Prostate gland (tissue), 2 donors: ENCODE results near the gene PLXNC1. TPM values are rescaled to one million over a fixed set of nuclear protein-coding genes. Genes with fewer than 3 reads are reported as not detected.

ENCODE experiments used
- DNase-seq: peaks from one replicate; pipeline ENCODE4 v3.0.0-alpha.2; 2019; ENCODE audit warnings: low spot score
- H3K27ac ChIP-seq, 2 donors: fragments of 200-600 bp; sonication (generic); 2 replicates each; pipeline ENCODE4 v1.5.1; 2017 to 2019
- H3K27me3 ChIP-seq: fragments of 200-600 bp; sonication (generic); replicated peaks from 2 replicates; pipeline ENCODE4 v1.5.1; 2019; ENCODE audit not compliant: insufficient read depth
- H3K36me3 ChIP-seq, 2 donors: fragments of 200-600 bp; sonication (generic); 1 replicate in 1 of 2; 2 replicates in 1 of 2; pipeline versions ENCODE4 v1.5.1 to v1.8.1; 2017 to 2019
- H3K4me1 ChIP-seq: fragments of 200-600 bp; sonication (generic); replicated peaks from 2 replicates; pipeline ENCODE4 v1.5.1; 2019
- H3K4me3 ChIP-seq, 2 donors: fragments of 200-600 bp; sonication (generic); 2 replicates each; pipeline ENCODE4 v1.5.1; 2017 to 2019
- H3K9me3 ChIP-seq: fragments of 200-600 bp; sonication (generic); 2 replicates; pipeline ENCODE4 v1.5.1; 2017
- CTCF ChIP-seq, 4 experiments: fragments of 200-600 bp in 2 of 4; fragments of 450-650 bp in 2 of 4; sonication (generic) in 2 of 4; IDR thresholded peaks; 1 replicate in 3 of 4; 2 replicates in 1 of 4; pipeline ENCODE4 v1.5.1; 2016 to 2019; ENCODE audit warnings: antibody characterized with exemption in 4 of 4, mild to moderate bottlenecking in 2 of 4, moderate library complexity in 2 of 4
- POLR2A ChIP-seq: fragments of 450-650 bp; IDR thresholded peaks from one replicate; pipeline ENCODE4 v1.6.1; 2016; ENCODE audit warnings: antibody characterized with exemption, mild to moderate bottlenecking
- POLR2AphosphoS5 ChIP-seq: sonication (generic); formaldehyde crosslinking; IDR thresholded peaks from one replicate; pipeline ENCODE4 v1.6.1; 2017; ENCODE audit warnings: antibody characterized with exemption
- WGBS: methylation state at CpG from one replicate; pipeline ENCODE4 v1.1.5; 2018; 5-methylcytosine and 5-hydroxymethylcytosine counted together
- intact Hi-C: fragments of 100-400 bp; cut with DNase I; formaldehyde crosslinking; loops from one replicate; pipeline ENCODE4 v1.14.2; 2022
- total RNA-seq, 2 donors: library from RNA; depleted of rRNA; stranded (reverse); fragments of >200 nt; gene quantifications; one replicate each; pipeline ENCODE4 v1.1.0, GENCODE V29; 2016

PLXNC1 gene
- total RNA-seq, 2 donors from 2014 or later = 2.7 to 118 TPM

DNA sequence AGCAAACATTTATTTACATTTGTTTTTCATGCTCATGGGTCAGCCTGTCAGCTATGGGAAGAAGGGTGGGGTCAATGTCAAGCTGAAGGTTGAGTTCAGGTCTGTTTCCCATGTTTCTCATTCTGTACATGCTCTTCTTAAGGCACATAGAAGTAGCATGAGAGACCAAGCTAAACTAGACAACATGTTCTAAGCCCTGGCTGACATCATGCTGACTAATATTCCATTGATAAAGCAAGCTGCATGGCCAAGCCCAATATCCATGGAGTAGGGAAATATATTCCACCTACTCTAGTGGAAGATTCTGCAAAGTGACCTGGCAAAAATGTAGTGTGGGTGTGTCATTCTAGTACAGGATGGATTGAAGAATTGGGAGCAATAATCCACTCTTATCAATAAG is 44.1 kb downstream of the PLXNC1 start:
- Histone ChIP-seq H3K9me3 (no peaks in the 10 kb centered on the region), H3K27me3 (no peaks in the 10 kb centered on the region), H3K36me3 (no peaks in the 10 kb centered on the region), H3K27ac (no peak overlapping the region), H3K4me3 (no peak overlapping the region), H3K4me1 (no peaks in the 10 kb centered on the region)
- no peak for TF ChIP-seq POLR2AphosphoS5
- no peak for TF ChIP-seq CTCF (IDR thresholded peaks at IDR 0.05)
- no peak for TF ChIP-seq POLR2A
- DNase-seq = no peak
- intact Hi-C loops = no loop called here

GRCh38 chr12:94193168-94193567 is 44.8 kb downstream of the PLXNC1 start:
- Histone ChIP-seq H3K4me3 (no peak overlapping the region), H3K9me3 (no peaks in the 10 kb centered on the region), H3K4me1 (no peaks in the 10 kb centered on the region), H3K27ac (no peak overlapping the region), H3K36me3 (no peaks in the 10 kb centered on the region), H3K27me3 (no peaks in the 10 kb centered on the region)
- WGBS = 80% methylated on average over 3 of the region's 3 CpGs
- TF ChIP-seq POLR2A = no peak
- no peak for TF ChIP-seq CTCF (IDR thresholded peaks at IDR 0.05)
- intact Hi-C loops = no loop called here
- DNase-seq = no peak

DNA sequence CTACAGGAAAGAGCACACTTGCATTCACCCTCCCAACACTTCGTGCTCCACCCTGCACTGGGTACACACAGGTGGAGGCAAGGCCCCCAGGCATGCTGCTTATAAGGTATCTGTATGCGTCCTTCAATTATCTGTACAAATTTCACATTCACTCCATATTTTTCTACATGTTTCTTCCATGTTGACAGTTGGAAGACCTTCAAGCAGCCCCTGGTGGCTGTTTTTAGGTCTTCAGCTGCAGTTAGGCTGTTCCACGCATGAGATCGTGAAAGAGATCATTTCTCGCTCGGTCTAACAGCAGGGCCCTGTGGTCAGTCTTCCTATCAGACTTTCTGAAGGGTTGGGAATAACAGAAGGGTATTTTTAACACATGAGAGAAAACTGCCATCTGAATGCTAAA is 47.1 kb downstream of the PLXNC1 start:
- no peaks in the 10 kb centered on the region for H3K9me3 ChIP-seq
- intact Hi-C loops = no loop called here
- 95% methylated on average over 6 of the region's 6 CpGs for WGBS
- no peak for DNase-seq
- no peak for TF ChIP-seq POLR2AphosphoS5
- TF ChIP-seq CTCF (IDR thresholded peaks at IDR 0.05) = no peak
- no peak for TF ChIP-seq POLR2A
- H3K4me1 ChIP-seq = no peaks in the 10 kb centered on the region
- H3K27ac ChIP-seq = no peak overlapping the region
- no peaks in the 10 kb centered on the region for H3K27me3 ChIP-seq
- H3K36me3 ChIP-seq = no peaks in the 10 kb centered on the region
- no peak overlapping the region for H3K4me3 ChIP-seq

- WGBS = 87% methylated on average over 5 of the region's 5 CpGs
- H3K27me3 ChIP-seq = no peaks in the 10 kb centered on the region
- DNase-seq = no peak
- TF ChIP-seq POLR2AphosphoS5 = no peak
- TF ChIP-seq CTCF (IDR thresholded peaks at IDR 0.05) = no peak
- no peak for TF ChIP-seq POLR2A
- H3K27ac ChIP-seq = no peak overlapping the region
- intact Hi-C loops = no loop called here
- H3K9me3 ChIP-seq = no peaks in the 10 kb centered on the region
- H3K4me3 ChIP-seq = no peak overlapping the region
- H3K36me3 ChIP-seq = no peaks in the 10 kb centered on the region
- no peaks in the 10 kb centered on the region for H3K4me1 ChIP-seq
These were observed 50.1 kb downstream of the PLXNC1 start for GRCh38 chr12:94198469-94198868.

DNA sequence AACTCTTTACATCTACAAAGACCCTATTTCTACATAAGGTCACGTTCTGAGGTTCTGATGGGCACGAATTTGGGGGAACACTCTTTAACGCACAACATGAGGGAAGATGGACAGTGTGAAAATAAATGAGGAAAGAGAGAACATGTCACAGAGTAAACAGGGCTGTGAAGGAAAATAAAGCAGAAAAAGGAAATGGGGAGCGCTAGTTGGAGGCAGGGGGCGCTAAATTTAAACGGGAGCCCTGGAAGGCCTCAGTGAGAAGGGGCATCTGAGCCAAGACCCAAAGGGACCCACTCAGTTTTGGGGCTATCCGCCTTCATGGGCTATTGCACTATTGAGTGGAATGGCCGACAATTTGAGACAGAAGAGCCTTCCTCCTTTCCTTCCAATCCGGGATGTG is 50.5 kb downstream of the PLXNC1 start:
- Histone ChIP-seq H3K4me1 (no peaks in the 10 kb centered on the region), H3K27me3 (no peaks in the 10 kb centered on the region), H3K9me3 (no peaks in the 10 kb centered on the region), H3K4me3 (no peak overlapping the region), H3K27ac (no peak overlapping the region), H3K36me3 (no peaks in the 10 kb centered on the region)
- intact Hi-C loops = no loop called here
- DNase-seq = no peak
- no peak for TF ChIP-seq CTCF (IDR thresholded peaks at IDR 0.05)
- no peak for TF ChIP-seq POLR2A
- TF ChIP-seq POLR2AphosphoS5 = no peak
- WGBS = 76% methylated on average over 9 of the region's 9 CpGs
